Chondrocyte (in vitro differentiated cells): ENCODE results near the gene CES2. TPM values are rescaled to one million over a fixed set of nuclear protein-coding genes. Genes with fewer than 3 reads are reported as not detected.

ENCODE experiments used
- DNase-seq: peaks from one replicate; pipeline ENCODE4 v3.0.0; 2021; ENCODE audit warnings: mixed read lengths, low spot score
- H3K27ac Mint-ChIP-seq: one replicate; pipeline ENCODE4 v1.8.0; 2021; ENCODE audit warnings: mild to moderate bottlenecking, moderate library complexity, mixed read lengths; ENCODE audit not compliant: unreplicated experiment
- H3K27me3 Mint-ChIP-seq: 2 replicates; pipeline ENCODE4 v1.8.0; 2021; ENCODE audit warnings: low read depth, mixed read lengths
- H3K36me3 Mint-ChIP-seq: 2 replicates; pipeline ENCODE4 v1.8.0; 2021; ENCODE audit warnings: low read depth, mixed read lengths
- H3K4me1 Mint-ChIP-seq: 2 replicates; pipeline ENCODE4 v1.8.0; 2021; ENCODE audit warnings: low read depth, mild to moderate bottlenecking, mixed read lengths
- H3K4me3 Mint-ChIP-seq: one replicate; pipeline ENCODE4 v1.8.0; 2021; ENCODE audit warnings: mild to moderate bottlenecking, moderate library complexity, mixed read lengths; ENCODE audit not compliant: unreplicated experiment
- H3K9me3 Mint-ChIP-seq: 2 replicates; pipeline ENCODE4 v1.8.0; 2021; ENCODE audit warnings: low read depth, mixed read lengths
- total RNA-seq: library from RNA; stranded (reverse); gene quantifications from 3 replicates; pipeline ENCODE4 v1.2.1, GENCODE V29; 2021
- TF ChIP-seq, protein P1 (sequence below): fragments of 200-600 bp; sonication (generic); IDR thresholded peaks from 2 replicates; pipeline ENCODE4 v1.5.0; 2021; ENCODE audit warnings: antibody characterized with exemption, mild to moderate bottlenecking, moderate library complexity

Gene CES2
- total RNA-seq, 1 donor from 2014 or later: 26.0 TPM

DNA sequence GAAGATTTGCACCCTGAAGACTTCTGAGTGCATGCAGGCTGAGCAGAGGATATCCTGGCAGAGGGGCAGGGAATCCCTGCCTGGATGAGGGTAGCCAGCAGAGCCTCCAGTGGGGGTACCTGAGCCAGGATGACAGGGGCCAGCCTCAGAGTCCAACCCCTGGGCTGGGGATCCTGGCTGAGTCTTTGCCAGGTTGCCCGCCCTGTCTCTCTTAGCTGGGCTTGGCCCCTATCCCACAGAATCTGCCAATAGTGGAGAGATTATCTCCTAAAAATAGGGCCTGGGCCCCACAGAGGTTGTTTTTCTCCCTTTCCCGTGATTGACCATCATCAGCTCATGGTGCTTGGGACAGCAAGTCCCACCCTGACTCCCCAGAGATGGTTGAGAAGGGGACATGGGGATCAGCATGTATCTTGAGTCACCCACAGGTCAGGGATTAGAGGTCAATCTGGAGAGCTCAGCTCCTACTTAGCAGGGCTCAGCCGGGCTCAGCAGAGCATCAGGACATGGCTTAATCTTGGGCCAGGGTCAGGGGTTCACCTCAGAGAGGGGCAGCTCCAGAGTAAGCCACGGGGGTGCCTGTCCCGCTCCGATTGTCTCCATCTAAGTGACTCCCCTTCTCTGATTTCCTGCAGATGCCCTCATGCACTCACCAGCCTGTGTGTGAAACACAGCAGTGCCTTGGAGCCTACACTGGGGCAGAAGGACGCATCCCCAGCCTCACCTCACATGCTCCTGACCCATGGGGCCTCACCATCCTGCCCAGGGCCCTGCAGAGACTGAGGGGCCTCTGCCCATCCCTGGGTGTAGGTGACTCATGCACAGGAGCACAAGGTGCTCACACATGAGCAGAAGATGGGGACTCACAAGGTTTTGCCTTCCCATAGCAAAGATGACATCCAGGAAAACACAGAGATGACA, 28.1 kb upstream of the CES2 start:
- H3K9me3 Mint-ChIP-seq: no peaks in the 10 kb centered on the region
- H3K27ac Mint-ChIP-seq: no peak overlapping the region
- no peak overlapping the region for H3K4me3 Mint-ChIP-seq
- peaks cover 6% of the 10 kb centered on the region for H3K27me3 Mint-ChIP-seq
- peaks cover 28% of the 10 kb centered on the region for H3K4me1 Mint-ChIP-seq
- TF ChIP-seq, protein P1, sequence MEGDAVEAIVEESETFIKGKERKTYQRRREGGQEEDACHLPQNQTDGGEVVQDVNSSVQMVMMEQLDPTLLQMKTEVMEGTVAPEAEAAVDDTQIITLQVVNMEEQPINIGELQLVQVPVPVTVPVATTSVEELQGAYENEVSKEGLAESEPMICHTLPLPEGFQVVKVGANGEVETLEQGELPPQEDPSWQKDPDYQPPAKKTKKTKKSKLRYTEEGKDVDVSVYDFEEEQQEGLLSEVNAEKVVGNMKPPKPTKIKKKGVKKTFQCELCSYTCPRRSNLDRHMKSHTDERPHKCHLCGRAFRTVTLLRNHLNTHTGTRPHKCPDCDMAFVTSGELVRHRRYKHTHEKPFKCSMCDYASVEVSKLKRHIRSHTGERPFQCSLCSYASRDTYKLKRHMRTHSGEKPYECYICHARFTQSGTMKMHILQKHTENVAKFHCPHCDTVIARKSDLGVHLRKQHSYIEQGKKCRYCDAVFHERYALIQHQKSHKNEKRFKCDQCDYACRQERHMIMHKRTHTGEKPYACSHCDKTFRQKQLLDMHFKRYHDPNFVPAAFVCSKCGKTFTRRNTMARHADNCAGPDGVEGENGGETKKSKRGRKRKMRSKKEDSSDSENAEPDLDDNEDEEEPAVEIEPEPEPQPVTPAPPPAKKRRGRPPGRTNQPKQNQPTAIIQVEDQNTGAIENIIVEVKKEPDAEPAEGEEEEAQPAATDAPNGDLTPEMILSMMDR: no peak
- no peaks in the 10 kb centered on the region for H3K36me3 Mint-ChIP-seq
- peak; percentile 65 for DNase-seq

DNA sequence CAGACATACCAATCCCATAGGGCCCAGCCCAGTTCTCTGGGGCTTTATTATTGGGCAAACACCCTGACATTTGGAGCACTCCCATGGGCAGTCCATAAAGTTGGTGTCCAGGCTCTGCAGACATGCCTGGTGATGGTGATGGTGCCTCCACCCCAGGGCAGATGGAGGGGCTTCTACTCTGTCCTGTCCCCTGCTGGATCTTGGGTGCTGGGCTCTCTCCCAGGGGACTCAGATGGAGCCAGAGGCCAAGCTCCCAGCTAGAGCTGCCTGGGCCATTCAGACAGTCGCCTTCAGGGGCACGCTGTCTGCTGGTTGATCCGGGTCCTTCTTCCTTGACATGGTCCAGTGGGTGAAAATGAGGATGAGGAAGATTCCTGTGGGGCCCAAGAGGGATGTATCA, 27.2 kb upstream of the CES2 start:
- Mint-ChIP-seq H3K4me1 (peaks cover 26% of the 10 kb centered on the region), H3K27ac (no peak overlapping the region), H3K9me3 (no peaks in the 10 kb centered on the region), H3K4me3 (no peak overlapping the region), H3K36me3 (no peaks in the 10 kb centered on the region), H3K27me3 (peaks cover 6% of the 10 kb centered on the region)
- TF ChIP-seq, protein P1: no peak
- DNase-seq: peak; percentile 59

DNA sequence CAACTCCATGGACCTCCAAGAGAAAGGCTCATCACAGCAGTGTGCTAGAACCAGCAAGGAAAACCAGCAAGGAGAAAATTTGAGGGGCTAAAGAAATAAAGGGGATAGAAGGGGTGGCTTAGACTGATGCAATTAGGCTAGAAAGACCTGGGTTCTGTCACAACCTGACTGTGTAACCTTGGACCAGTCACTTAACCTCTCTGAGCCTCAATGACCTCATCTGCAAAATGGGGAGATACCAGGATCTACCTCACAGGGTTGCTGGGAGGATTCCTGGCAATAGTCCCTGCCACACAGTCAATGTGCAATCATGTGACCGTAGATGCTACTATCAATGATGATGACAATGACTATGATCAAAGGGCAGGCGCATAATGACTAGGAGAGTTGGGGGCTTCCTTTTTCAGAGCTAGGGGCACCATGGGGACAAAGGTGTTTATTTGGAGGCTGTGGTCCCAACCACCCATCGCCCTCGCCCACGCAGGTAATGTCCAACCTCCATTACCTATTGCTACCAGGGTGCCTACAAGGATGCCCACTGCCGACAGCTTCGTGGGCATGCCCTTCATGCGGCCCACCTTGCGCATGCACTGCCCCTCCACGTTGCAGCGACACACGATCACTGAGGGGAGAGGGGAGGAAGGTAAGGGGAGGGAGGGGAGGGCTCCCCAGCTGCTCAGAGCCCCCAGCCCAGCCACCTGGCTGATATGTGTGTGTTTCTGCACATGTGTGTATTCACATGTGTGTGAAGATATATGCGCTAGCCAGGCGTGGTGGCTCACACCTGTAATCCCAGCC, 26.4 kb upstream of the CES2 start:
- TF ChIP-seq, protein P1: no peak
- no peak overlapping the region for H3K27ac Mint-ChIP-seq
- no peaks in the 10 kb centered on the region for H3K36me3 Mint-ChIP-seq
- H3K4me3 Mint-ChIP-seq: no peak overlapping the region
- peaks cover 6% of the 10 kb centered on the region for H3K27me3 Mint-ChIP-seq
- DNase-seq: peak; percentile 46
- peaks cover 18% of the 10 kb centered on the region for H3K4me1 Mint-ChIP-seq
- H3K9me3 Mint-ChIP-seq: no peaks in the 10 kb centered on the region

DNA sequence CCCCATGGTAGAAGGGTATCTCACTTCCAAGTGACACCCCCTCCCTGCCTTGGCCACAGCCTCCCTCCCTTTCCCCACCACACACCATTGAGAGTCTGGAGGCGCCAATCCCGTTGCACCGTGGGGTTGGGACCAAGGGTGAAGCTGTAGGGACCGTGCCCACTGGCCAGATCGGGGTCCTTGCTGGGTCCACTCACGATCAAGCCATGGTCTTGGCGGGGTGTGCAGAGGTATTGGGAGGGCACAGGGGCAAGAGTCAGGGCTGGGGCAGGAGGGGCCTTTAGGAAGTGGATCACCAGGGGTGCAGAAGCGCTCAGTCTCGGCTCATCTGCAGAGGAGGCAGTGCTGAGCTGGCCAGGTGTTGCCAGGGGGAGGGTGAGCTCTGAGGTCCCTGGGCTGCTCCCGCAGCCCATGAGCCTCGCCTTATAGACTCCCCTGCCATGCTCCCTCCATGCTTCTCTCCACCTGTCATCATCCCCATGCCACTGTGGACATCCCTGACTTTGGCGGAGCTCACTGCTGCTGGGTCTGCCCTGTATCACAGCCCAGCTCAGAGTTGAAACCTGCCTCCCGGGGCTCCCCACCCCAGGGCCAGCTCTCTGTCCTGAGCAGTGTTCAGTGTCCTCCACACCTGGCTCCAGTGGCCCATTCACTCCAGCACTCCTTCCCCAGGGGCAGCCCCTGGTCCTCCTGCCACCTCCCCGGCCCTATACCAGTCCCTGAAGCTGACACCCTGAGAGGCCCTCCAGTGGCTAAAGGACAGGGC, 25.0 kb upstream of the CES2 start:
- no peaks in the 10 kb centered on the region for H3K36me3 Mint-ChIP-seq
- peaks cover 5% of the 10 kb centered on the region for H3K4me1 Mint-ChIP-seq
- no peak overlapping the region for H3K27ac Mint-ChIP-seq
- H3K27me3 Mint-ChIP-seq: peaks cover 14% of the 10 kb centered on the region
- no peak overlapping the region for H3K4me3 Mint-ChIP-seq
- TF ChIP-seq, protein P1: no peak
- no peaks in the 10 kb centered on the region for H3K9me3 Mint-ChIP-seq
- DNase-seq: peak; percentile 75

DNA sequence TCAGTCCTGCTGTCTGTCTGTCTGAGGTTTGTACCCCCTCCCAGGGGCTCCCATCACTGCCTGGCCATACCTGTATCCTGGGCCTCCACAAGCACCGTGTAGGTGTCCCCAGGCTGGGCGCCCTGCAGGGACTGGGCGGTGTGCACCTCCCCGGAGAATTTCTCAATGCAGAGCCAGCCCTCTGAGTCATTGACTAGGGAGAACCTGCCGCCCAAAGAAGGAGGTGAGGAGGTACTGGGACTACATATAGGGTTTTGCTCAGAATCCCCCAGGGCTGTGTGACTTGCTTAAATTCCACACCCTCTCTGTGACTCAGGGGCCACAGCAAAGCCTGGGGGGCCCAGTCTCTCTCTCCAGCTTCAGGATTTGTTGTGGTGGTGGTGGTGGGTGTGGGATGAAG, 24.2 kb upstream of the CES2 start:
- Mint-ChIP-seq H3K27me3 (peaks cover 15% of the 10 kb centered on the region), H3K4me1 (no peaks in the 10 kb centered on the region), H3K9me3 (no peaks in the 10 kb centered on the region), H3K36me3 (no peaks in the 10 kb centered on the region), H3K4me3 (no peak overlapping the region), H3K27ac (no peak overlapping the region)
- DNase-seq: peak; percentile 69
- TF ChIP-seq, protein P1: no peak
